PC-9 (cell line): Measurements from ENCODE around the gene MTMR8. TPM values are rescaled to one million over a fixed set of nuclear protein-coding genes. Genes with fewer than 3 reads are reported as not detected.
A peak's percentile ranks its signal among the peaks of the same experiment; 100 is the strongest.

Source experiments
- Bru-seq: library from RNA; stranded (reverse); fragments of 400-500 nt; gene quantifications from one replicate; lab custom pipeline; 2021; lab: Mats Ljungman, UMichigan
- BruChase-seq, 2 experiments: library from RNA; stranded (reverse); fragments of 400-500 nt; gene quantifications; one replicate each; lab custom pipeline; 2021; lab: Mats Ljungman, UMichigan
- BruUV-seq: library from RNA; stranded (reverse); fragments of 400-500 nt; replicated peaks from 2 replicates; lab custom pipeline; 2021; lab: Mats Ljungman, UMichigan
- CTCF ChIA-PET: fragments of 300-600 bp; sonication (Branson Sonifier 250); formaldehyde crosslinking; loops from one replicate; lab custom pipeline; 2022; ENCODE audit warnings: antibody characterized with exemption; lab: Charles Lee
- POLR2A ChIA-PET: fragments of 300-600 bp; sonication (Branson Sonifier 250); formaldehyde crosslinking; loops from one replicate; lab custom pipeline; 2022; ENCODE audit warnings: antibody characterized with exemption; ENCODE audit not compliant: unreplicated experiment; lab: Charles Lee
- DNase-seq, 2 experiments: peaks; one replicate each; pipeline versions ENCODE4 v3.0.0 to v3.0.0-alpha.2; 2015 to 2022; ENCODE audit warnings: mixed read lengths in 1 of 2
- H2AFZ ChIP-seq: fragments of 200-600 bp; sonication (generic); 2 replicates; pipeline ENCODE4 v1.8.1; 2017; ENCODE audit warnings: antibody characterized with exemption
- H3F3A ChIP-seq: fragments of 200-600 bp; sonication (generic); 2 replicates; pipeline ENCODE4 v1.8.1; 2017; ENCODE audit warnings: antibody characterized with exemption, mild to moderate bottlenecking, low read depth; ENCODE audit not compliant: insufficient read depth
- H3K27ac ChIP-seq: fragments of 200-600 bp; sonication (generic); 2 replicates; pipeline ENCODE4 v1.6.1; 2016; ENCODE audit warnings: mixed run types
- H3K27me3 ChIP-seq: fragments of 200-600 bp; sonication (generic); 2 replicates; pipeline ENCODE4 v1.6.1; 2016; ENCODE audit warnings: low read depth, mixed run types; ENCODE audit not compliant: insufficient read depth
- H3K36me3 ChIP-seq: fragments of 200-600 bp; sonication (generic); 2 replicates; pipeline ENCODE4 v1.6.1; 2016; ENCODE audit warnings: low read depth, mixed run types
- H3K4me1 ChIP-seq: fragments of 200-600 bp; sonication (generic); replicated peaks from 2 replicates; pipeline ENCODE4 v1.6.1; 2016; ENCODE audit warnings: mixed run types; ENCODE audit not compliant: insufficient read depth
- H3K4me2 ChIP-seq: fragments of 200-600 bp; sonication (generic); 2 replicates; pipeline ENCODE4 v1.6.1; 2017; ENCODE audit warnings: mixed run types
- H3K4me3 ChIP-seq: fragments of 200-600 bp; sonication (generic); 2 replicates; pipeline ENCODE4 v1.6.1; 2016; ENCODE audit warnings: mixed run types
- H3K79me2 ChIP-seq: fragments of 200-600 bp; sonication (generic); 2 replicates; pipeline ENCODE4 v1.6.1; 2017; ENCODE audit warnings: low read depth, mixed run types
- H3K9me2 ChIP-seq: fragments of 200-600 bp; sonication (generic); 2 replicates; pipeline ENCODE4 v1.8.1; 2017; ENCODE audit warnings: mild to moderate bottlenecking; ENCODE audit not compliant: insufficient read depth
- H3K9me3 ChIP-seq: fragments of 200-600 bp; sonication (generic); 2 replicates; pipeline ENCODE4 v1.8.1; 2016; ENCODE audit warnings: low read depth; ENCODE audit not compliant: insufficient read depth
- H4K20me1 ChIP-seq: fragments of 200-600 bp; sonication (generic); 2 replicates; pipeline ENCODE4 v1.8.1; 2017; ENCODE audit not compliant: insufficient read depth
- CTCF ChIP-seq: fragments of 200-600 bp; sonication (generic); conservative IDR thresholded peaks from 2 replicates; pipeline ENCODE4 v1.6.1; 2017; ENCODE audit warnings: mixed run types, antibody characterized with exemption, mild to moderate bottlenecking, moderate library complexity
- EZH2 ChIP-seq: fragments of 200-600 bp; sonication (generic); IDR thresholded peaks from 2 replicates; pipeline ENCODE4 v1.8.0; 2017; ENCODE audit warnings: antibody characterized with exemption, low read depth
- intact Hi-C: fragments of 100-400 bp; cut with micrococcal nuclease; formaldehyde crosslinking; loops from one replicate; pipeline ENCODE4 v1.10.0; 2022; ENCODE audit not compliant: unreplicated experiment
- long read RNA-seq: library from polyadenylated mRNA; stranded (forward); transcript quantifications from one replicate; pipeline ENCODE4 v2.0.0, GENCODE V29; 2022
- total RNA-seq: library from RNA; stranded (reverse); gene quantifications from 2 replicates; pipeline ENCODE4 v1.2.3, GENCODE V29; 2021

The MTMR8 gene
- total RNA-seq (0.58 and 1.9 TPM in 2 replicates), Bru-seq, nascent RNA (percentile 28 among the genes with signal in this experiment), BruChase-seq, experiment 1, labeled RNA remaining after a 2-hour chase (percentile 29 among the genes with signal in this experiment), BruChase-seq, experiment 2, labeled RNA remaining after a 6-hour chase (percentile 20 among the genes with signal in this experiment)
- long read RNA-seq, partial matches to known transcripts, result 1 of 1 reads
- long read RNA-seq, other reads (novel, unspliced or antisense), result 0 of 1 reads

- BruUV-seq, result no TSS peak
- Histone ChIP-seq H3K27ac (no peak within 1 kb of the TSS), H3K4me1 (no peaks in the 10 kb centered on the region), H3K9me2 (no peaks in the 10 kb centered on the region), H2AFZ (peak within 1 kb of the TSS; percentile 87), H3K79me2 (no peaks in the 10 kb centered on the region), H3K9me3 (no peaks in the 10 kb centered on the region), H4K20me1 (no peaks in the 10 kb centered on the region), H3K4me2 (peak within 1 kb of the TSS; percentile 74), H3F3A (no peaks in the 10 kb centered on the region), H3K27me3 (no peaks in the 10 kb centered on the region), H3K4me3 (peak within 1 kb of the TSS; percentile 58), H3K36me3 (no peaks in the 10 kb centered on the region)
- intact Hi-C loops, result no loop called here
- ChIA-PET POLR2A (no interaction called here), CTCF (no interaction called here)
- TF ChIP-seq CTCF, result no peak
- TF ChIP-seq EZH2, result no peak
- peak; percentile 46 to 70 for DNase-seq
Measured at GRCh38 chrX:64394874-64395567, at the start of gene MTMR8. TSS of gene MTMR8 (minus strand) at chrX:64395452. CDS start at chrX:64395363, 89 bp downstream.

GRCh38 chrX:64439551-64439950, 44.3 kb upstream of the MTMR8 start:
- Histone ChIP-seq H3K9me3 (no peaks in the 10 kb centered on the region), H3K4me1 (no peaks in the 10 kb centered on the region), H2AFZ (no peak overlapping the region), H3K9me2 (no peaks in the 10 kb centered on the region), H3F3A (no peaks in the 10 kb centered on the region), H3K36me3 (no peaks in the 10 kb centered on the region), H4K20me1 (no peaks in the 10 kb centered on the region), H3K79me2 (no peaks in the 10 kb centered on the region), H3K27ac (no peak overlapping the region), H3K27me3 (no peaks in the 10 kb centered on the region), H3K4me3 (no peak overlapping the region), H3K4me2 (no peak overlapping the region)
- no peak for TF ChIP-seq EZH2
- no peak for TF ChIP-seq CTCF
- ChIA-PET POLR2A (no interaction called here), CTCF (no interaction called here)
- DNase-seq, result no peak
- no TSS peak for BruUV-seq
- intact Hi-C loops, result no loop called here

- H3K4me3 ChIP-seq, result no peak overlapping the region
- H3F3A ChIP-seq, result no peaks in the 10 kb centered on the region
- DNase-seq, result no peak
Measured at GRCh38 chrX:64437665-64438064, 42.4 kb upstream of the MTMR8 start.

More at GRCh38 chrX:64437665-64438064, 42.4 kb upstream of the MTMR8 start:
- Histone ChIP-seq H3K27me3 (no peaks in the 10 kb centered on the region), H3K36me3 (no peaks in the 10 kb centered on the region), H3K79me2 (no peaks in the 10 kb centered on the region), H3K4me2 (no peak overlapping the region), H3K27ac (no peak overlapping the region), H2AFZ (no peak overlapping the region), H4K20me1 (no peaks in the 10 kb centered on the region), H3K9me3 (no peaks in the 10 kb centered on the region), H3K4me1 (no peaks in the 10 kb centered on the region), H3K9me2 (no peaks in the 10 kb centered on the region)
- intact Hi-C loops, result no loop called here
- CTCF ChIA-PET, result interaction anchor here (0.5 kb wide), 1 partner anchor 51 kb away, joined by 12 read pairs; no protein-coding TSS in a partner anchor
- BruUV-seq, result no TSS peak
- POLR2A ChIA-PET, result no interaction called here
- no peak for TF ChIP-seq CTCF
